MM.1S (cell line): Measurements from ENCODE around the gene HARS1.

Source experiments
- EZH2 ChIP-seq: fragments of 300-600 bp; sonication (generic); optimal IDR thresholded peaks from 2 replicates; pipeline ENCODE3; 2017; ENCODE audit warnings: low read depth, mild to moderate bottlenecking, antibody characterized with exemption, low read length, mixed read lengths
- EZH2phosphoT487 ChIP-seq: fragments of 300-600 bp; sonication (generic); IDR thresholded peaks from 2 replicates; pipeline ENCODE4 v1.6.1; 2018; ENCODE audit warnings: antibody characterized with exemption, low read length
- TF ChIP-seq, protein P1 (sequence below): fragments of 300-600 bp; sonication (generic); IDR thresholded peaks from 2 replicates; pipeline ENCODE4 v1.5.1; 2016; ENCODE audit warnings: antibody characterized with exemption, low read length, mixed read lengths

DNA sequence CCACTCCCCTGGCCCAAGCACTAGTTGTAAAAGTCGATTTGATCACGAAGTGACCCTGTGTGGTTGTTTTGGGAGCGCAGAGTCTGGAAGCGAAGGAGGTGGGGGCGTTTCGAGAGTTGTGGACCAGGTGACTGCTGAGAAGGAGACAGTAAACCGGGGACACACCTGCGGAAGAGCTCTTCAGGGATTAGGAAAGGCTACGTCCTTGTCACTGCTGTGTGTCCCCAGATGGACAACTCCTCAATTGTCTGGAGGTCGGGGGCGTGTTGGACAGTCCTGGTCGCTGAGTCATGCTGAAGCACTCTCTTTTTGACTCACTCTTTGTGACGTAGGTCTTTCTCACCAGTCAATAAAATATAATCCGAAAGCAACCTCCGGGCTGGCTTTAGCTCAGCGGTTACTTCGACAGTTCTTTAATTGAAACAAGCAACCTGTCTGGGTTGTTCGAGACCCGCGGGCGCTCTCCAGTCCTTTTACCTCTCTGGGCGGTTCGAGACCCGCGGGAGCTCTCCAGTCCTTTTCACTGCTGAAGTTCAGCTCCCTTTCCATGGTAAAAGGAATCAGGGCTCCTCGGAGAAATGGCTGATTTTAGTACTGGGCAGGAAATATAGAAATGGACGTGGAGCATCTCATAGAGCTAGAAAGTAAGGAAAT is 19.9 kb upstream of the HARS1 start:
- TF ChIP-seq, protein P1, sequence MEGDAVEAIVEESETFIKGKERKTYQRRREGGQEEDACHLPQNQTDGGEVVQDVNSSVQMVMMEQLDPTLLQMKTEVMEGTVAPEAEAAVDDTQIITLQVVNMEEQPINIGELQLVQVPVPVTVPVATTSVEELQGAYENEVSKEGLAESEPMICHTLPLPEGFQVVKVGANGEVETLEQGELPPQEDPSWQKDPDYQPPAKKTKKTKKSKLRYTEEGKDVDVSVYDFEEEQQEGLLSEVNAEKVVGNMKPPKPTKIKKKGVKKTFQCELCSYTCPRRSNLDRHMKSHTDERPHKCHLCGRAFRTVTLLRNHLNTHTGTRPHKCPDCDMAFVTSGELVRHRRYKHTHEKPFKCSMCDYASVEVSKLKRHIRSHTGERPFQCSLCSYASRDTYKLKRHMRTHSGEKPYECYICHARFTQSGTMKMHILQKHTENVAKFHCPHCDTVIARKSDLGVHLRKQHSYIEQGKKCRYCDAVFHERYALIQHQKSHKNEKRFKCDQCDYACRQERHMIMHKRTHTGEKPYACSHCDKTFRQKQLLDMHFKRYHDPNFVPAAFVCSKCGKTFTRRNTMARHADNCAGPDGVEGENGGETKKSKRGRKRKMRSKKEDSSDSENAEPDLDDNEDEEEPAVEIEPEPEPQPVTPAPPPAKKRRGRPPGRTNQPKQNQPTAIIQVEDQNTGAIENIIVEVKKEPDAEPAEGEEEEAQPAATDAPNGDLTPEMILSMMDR, result no peak
- TF ChIP-seq EZH2phosphoT487 (no peak), EZH2 (no peak)
